HEK293 (cell line): ENCODE measurements around the gene LEFTY1.

Experiments
- BCL11A ChIP-seq: fragments of 450-650 bp; formaldehyde crosslinking; IDR thresholded peaks from 2 replicates; pipeline ENCODE4 v1.5.1; 2016; ENCODE audit warnings: low read depth, missing biosample characterization, missing genetic modification characterization
- ZBTB7A ChIP-seq: fragments of 450-650 bp; formaldehyde crosslinking; IDR thresholded peaks from 2 replicates; pipeline ENCODE4 v1.5.1; 2016; ENCODE audit warnings: low read depth, missing biosample characterization, missing genetic modification characterization
- ZFP41 ChIP-seq: fragments of 450-650 bp; formaldehyde crosslinking; IDR thresholded peaks from 2 replicates; pipeline ENCODE4 v1.5.1; 2016; ENCODE audit warnings: missing biosample characterization, missing genetic modification characterization, borderline replicate concordance
- ZNF10 ChIP-seq: fragments of 450-650 bp; formaldehyde crosslinking; IDR thresholded peaks from 2 replicates; pipeline ENCODE4 v1.5.1; 2017; ENCODE audit warnings: missing biosample characterization, missing genetic modification characterization
- ZNF202 ChIP-seq: fragments of 450-650 bp; formaldehyde crosslinking; IDR thresholded peaks from 2 replicates; pipeline ENCODE4 v1.5.1; 2016; ENCODE audit warnings: missing biosample characterization, missing genetic modification characterization, borderline replicate concordance
- ZNF510 ChIP-seq: fragments of 450-650 bp; formaldehyde crosslinking; IDR thresholded peaks from 2 replicates; pipeline ENCODE4 v1.5.1; 2018; ENCODE audit warnings: mild to moderate bottlenecking, missing genetic modification characterization, missing biosample characterization; ENCODE audit not compliant: insufficient replicate concordance
- ZNF571 ChIP-seq: fragments of 450-650 bp; formaldehyde crosslinking; IDR thresholded peaks from 2 replicates; pipeline ENCODE4 v1.5.0; 2017; ENCODE audit warnings: missing biosample characterization, missing genetic modification characterization
- ZNF585B ChIP-seq: fragments of 450-650 bp; formaldehyde crosslinking; IDR thresholded peaks from 2 replicates; pipeline ENCODE4 v1.5.1; 2016; ENCODE audit warnings: missing biosample characterization, missing genetic modification characterization
- ZNF785 ChIP-seq: fragments of 450-650 bp; formaldehyde crosslinking; IDR thresholded peaks from 2 replicates; pipeline ENCODE4 v1.5.1; 2016; ENCODE audit warnings: missing biosample characterization, missing genetic modification characterization
- TF ChIP-seq, protein P1 (sequence below): fragments of 450-650 bp; formaldehyde crosslinking; IDR thresholded peaks from 2 replicates; pipeline ENCODE4 v1.5.1; 2016; ENCODE audit warnings: missing biosample characterization, missing genetic modification characterization
- TF ChIP-seq, protein P2 (sequence below): fragments of 450-650 bp; formaldehyde crosslinking; IDR thresholded peaks from 2 replicates; pipeline ENCODE4 v1.5.1; 2016; ENCODE audit warnings: missing biosample characterization, missing genetic modification characterization, low read depth

DNA sequence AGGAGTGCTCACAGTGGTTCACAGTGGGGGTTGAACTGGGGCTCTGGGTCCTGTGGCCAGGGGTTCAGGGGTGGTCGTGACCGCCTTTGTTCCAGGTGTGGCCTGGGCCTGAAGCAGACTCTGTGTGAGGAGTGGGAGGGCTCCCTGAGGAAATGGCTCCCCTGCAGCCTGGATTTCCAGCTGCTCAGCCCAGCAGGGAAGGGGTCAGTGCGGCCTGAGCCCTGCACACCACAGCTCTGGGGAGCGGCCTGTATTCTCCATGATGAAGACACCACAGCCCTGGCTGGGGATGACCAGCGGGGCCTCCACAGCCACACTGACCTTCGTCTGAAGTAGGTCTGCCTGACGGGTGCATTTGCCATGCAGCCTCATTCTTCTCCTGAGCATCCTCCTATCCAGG lies 18.4 kb upstream of the LEFTY1 start:
- TF ChIP-seq, protein P1, sequence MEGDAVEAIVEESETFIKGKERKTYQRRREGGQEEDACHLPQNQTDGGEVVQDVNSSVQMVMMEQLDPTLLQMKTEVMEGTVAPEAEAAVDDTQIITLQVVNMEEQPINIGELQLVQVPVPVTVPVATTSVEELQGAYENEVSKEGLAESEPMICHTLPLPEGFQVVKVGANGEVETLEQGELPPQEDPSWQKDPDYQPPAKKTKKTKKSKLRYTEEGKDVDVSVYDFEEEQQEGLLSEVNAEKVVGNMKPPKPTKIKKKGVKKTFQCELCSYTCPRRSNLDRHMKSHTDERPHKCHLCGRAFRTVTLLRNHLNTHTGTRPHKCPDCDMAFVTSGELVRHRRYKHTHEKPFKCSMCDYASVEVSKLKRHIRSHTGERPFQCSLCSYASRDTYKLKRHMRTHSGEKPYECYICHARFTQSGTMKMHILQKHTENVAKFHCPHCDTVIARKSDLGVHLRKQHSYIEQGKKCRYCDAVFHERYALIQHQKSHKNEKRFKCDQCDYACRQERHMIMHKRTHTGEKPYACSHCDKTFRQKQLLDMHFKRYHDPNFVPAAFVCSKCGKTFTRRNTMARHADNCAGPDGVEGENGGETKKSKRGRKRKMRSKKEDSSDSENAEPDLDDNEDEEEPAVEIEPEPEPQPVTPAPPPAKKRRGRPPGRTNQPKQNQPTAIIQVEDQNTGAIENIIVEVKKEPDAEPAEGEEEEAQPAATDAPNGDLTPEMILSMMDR (tag by site-specific recombination): no peak
- TF ChIP-seq ZFP41 (tag by site-specific recombination) (no peak), ZNF10 (no peak), BCL11A (tag by site-specific recombination) (no peak), ZNF571 (tag by site-specific recombination) (no peak), ZNF202 (tag by site-specific recombination) (no peak), ZNF585B (tag by site-specific recombination) (no peak), ZNF785 (tag by site-specific recombination) (no peak), ZBTB7A (tag by site-specific recombination) (no peak), ZNF510 (tag by site-specific recombination) (no peak)
- TF ChIP-seq, protein P2, sequence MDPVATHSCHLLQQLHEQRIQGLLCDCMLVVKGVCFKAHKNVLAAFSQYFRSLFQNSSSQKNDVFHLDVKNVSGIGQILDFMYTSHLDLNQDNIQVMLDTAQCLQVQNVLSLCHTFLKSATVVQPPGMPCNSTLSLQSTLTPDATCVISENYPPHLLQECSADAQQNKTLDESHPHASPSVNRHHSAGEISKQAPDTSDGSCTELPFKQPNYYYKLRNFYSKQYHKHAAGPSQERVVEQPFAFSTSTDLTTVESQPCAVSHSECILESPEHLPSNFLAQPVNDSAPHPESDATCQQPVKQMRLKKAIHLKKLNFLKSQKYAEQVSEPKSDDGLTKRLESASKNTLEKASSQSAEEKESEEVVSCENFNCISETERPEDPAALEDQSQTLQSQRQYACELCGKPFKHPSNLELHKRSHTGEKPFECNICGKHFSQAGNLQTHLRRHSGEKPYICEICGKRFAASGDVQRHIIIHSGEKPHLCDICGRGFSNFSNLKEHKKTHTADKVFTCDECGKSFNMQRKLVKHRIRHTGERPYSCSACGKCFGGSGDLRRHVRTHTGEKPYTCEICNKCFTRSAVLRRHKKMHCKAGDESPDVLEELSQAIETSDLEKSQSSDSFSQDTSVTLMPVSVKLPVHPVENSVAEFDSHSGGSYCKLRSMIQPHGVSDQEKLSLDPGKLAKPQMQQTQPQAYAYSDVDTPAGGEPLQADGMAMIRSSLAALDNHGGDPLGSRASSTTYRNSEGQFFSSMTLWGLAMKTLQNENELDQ: no peak
